ENCODE measurements around the gene OSBPL8. TPM values are rescaled to one million over a fixed set of nuclear protein-coding genes. Genes with fewer than 3 reads are reported as not detected.

OSBPL8 gene
- total and polyA plus RNA-seq, 9 of the 15 experiments (the other 6 are each of a cell fraction or from before 2014, with no cell fraction given), result 17.4 to 82.7 (median 42.8) TPM

GRCh38 chr12:76410371-76410770, 149.2 kb downstream of the OSBPL8 start:
- POLR2A ChIA-PET, result interaction anchor here (0.5 to 1.4 kb wide), 3 partner anchors 15 to 331 kb away, joined by 3 to 5 read pairs (median 3); no protein-coding TSS in a partner anchor
- H4K20me1 ChIP-seq (replicated peaks; ENCODE audit: control insufficient read depth, insufficient read depth, low read length), result no peaks in the 10 kb centered on the region
- no peak for ATAC-seq
- H3K4me3 ChIP-seq, result no peak overlapping the region
- no peak for FAIRE-seq
- no peaks in the 10 kb centered on the region for H3K9me1 ChIP-seq (ENCODE audit: control insufficient read depth, insufficient read depth, low read length)
- DNase-seq (ENCODE audit: extremely low read depth in 1 of 4, low spot score in 3 of 4), result no peak
- H3K4me1 ChIP-seq (replicated peaks in 1 of 2; ENCODE audit: control insufficient read depth in 2 of 2, insufficient read depth in 2 of 2, low read length in 2 of 2), result no peaks in the 10 kb centered on the region
- TF ChIP-seq ZNF316 (IDR thresholded peaks at IDR 0.05) (peak; percentile 71), CBFA2T2 (conservative IDR thresholded peaks at IDR 0.05) (no peak)
- H2AFZ ChIP-seq (ENCODE audit: low read depth, low read length), result no peak overlapping the region
- no peak overlapping the region for H3K9ac ChIP-seq (ENCODE audit: insufficient read depth in 1 of 2, low read depth in 2 of 2, low read length in 2 of 2)
- no peak overlapping the region for H3K27ac ChIP-seq (ENCODE audit: extremely low read depth, low read depth, low read length)
- H3K4me2 ChIP-seq (ENCODE audit: insufficient read depth, low read length), result no peak overlapping the region
- in situ Hi-C loops (cut with MboI), result no loop called here
- no peaks in the 10 kb centered on the region for H3K79me2 ChIP-seq (ENCODE audit: control insufficient read depth, insufficient read depth, low read length)
- H3K9me3 ChIP-seq (replicated peaks; ENCODE audit: control insufficient read depth, insufficient read depth, low read depth, low read length), result no peaks in the 10 kb centered on the region
- intact Hi-C loops (cut with micrococcal nuclease), result no loop called here
- CTCF ChIA-PET (ENCODE audit: low intra/inter-chr PET ratio), result no interaction called here
- no peaks in the 10 kb centered on the region for H3K36me3 ChIP-seq (ENCODE audit: control insufficient read depth, insufficient read depth, low read length)
- no peaks in the 10 kb centered on the region for H3K27me3 ChIP-seq (ENCODE audit: control insufficient read depth in 2 of 2, insufficient read depth in 2 of 2, low read length in 2 of 2)
- no TSS peak for BruUV-seq (replicated peaks)

DNA sequence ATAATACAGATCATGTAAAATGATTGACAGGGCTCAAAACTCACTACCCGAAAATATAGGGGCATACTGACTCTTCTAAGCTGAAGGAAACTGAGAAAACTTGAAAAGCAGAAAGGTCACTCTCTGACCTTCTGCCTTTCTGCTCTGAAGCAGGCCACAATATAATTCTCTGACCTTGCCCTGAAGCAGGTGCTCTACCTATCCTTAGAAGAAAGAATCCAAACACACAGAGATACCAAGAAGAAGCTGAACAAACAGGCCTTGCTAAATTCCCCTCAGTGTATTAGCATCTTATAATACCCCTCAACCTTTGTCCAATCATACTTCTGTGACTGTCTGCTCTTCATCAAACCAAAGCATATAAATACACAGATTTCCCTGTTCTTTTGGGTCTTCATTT, 150.5 kb downstream of the OSBPL8 start:
- ATAC-seq (no peak), FAIRE-seq (no peak), DNase-seq (ENCODE audit: extremely low read depth in 1 of 4, low spot score in 3 of 4) (no peak)
- Histone ChIP-seq H3K27me3 (ENCODE audit: control insufficient read depth in 2 of 2, insufficient read depth in 2 of 2, low read length in 2 of 2) (no peaks in the 10 kb centered on the region), H3K4me3 (no peak overlapping the region), H3K36me3 (ENCODE audit: control insufficient read depth, insufficient read depth, low read length) (no peaks in the 10 kb centered on the region), H4K20me1 (replicated peaks; ENCODE audit: control insufficient read depth, insufficient read depth, low read length) (no peaks in the 10 kb centered on the region), H3K9me3 (replicated peaks; ENCODE audit: control insufficient read depth, insufficient read depth, low read depth, low read length) (no peaks in the 10 kb centered on the region), H3K9me1 (ENCODE audit: control insufficient read depth, insufficient read depth, low read length) (no peaks in the 10 kb centered on the region), H3K9ac (ENCODE audit: insufficient read depth in 1 of 2, low read depth in 2 of 2, low read length in 2 of 2) (no peak overlapping the region), H3K4me2 (ENCODE audit: insufficient read depth, low read length) (no peak overlapping the region), H3K27ac (ENCODE audit: extremely low read depth, low read depth, low read length) (no peak overlapping the region), H3K79me2 (ENCODE audit: control insufficient read depth, insufficient read depth, low read length) (no peaks in the 10 kb centered on the region), H3K4me1 (replicated peaks in 1 of 2; ENCODE audit: control insufficient read depth in 2 of 2, insufficient read depth in 2 of 2, low read length in 2 of 2) (no peaks in the 10 kb centered on the region), H2AFZ (ENCODE audit: low read depth, low read length) (no peak overlapping the region)
- intact Hi-C loops (cut with micrococcal nuclease), result no loop called here
- in situ Hi-C loops (cut with MboI), result no loop called here
- 38% methylated on average over 1 of the region's 1 CpG for WGBS (ENCODE audit: insufficient coverage, low coverage, missing lambda C conversion rate)
- POLR2A ChIA-PET, result interaction anchor here (0.5 to 1.0 kb wide), 5 partner anchors 9 to 121 kb away, joined by 3 to 6 read pairs (median 3); no protein-coding TSS in a partner anchor
- CTCF ChIA-PET (ENCODE audit: low intra/inter-chr PET ratio), result no interaction called here
- BruUV-seq (replicated peaks), result no TSS peak
- no peak for TF ChIP-seq REST (IDR thresholded peaks at IDR 0.05; ENCODE audit: borderline replicate concordance)
- TF ChIP-seq REST (CRISPR knock-in tag; IDR thresholded peaks at IDR 0.05; ENCODE audit: low read depth), result no peak
- TF ChIP-seq SIN3A (IDR thresholded peaks at IDR 0.05; ENCODE audit: borderline replicate concordance in 2 of 2, control insufficient read depth in 1 of 2, low read depth in 2 of 2, low read length in 2 of 2), result no peak
- no peak for TF ChIP-seq ZNF197 (CRISPR knock-in tag; IDR thresholded peaks at IDR 0.05; ENCODE audit: low read depth)
- TF ChIP-seq KHSRP (IDR thresholded peaks at IDR 0.05), result no peak
- no peak for TF ChIP-seq TCFL5 (CRISPR knock-in tag; conservative IDR thresholded peaks at IDR 0.05)
- no peak for TF ChIP-seq TFAM (CRISPR knock-in tag; conservative IDR thresholded peaks at IDR 0.05)
